ENCODE results near the gene LIN28B.

DNA sequence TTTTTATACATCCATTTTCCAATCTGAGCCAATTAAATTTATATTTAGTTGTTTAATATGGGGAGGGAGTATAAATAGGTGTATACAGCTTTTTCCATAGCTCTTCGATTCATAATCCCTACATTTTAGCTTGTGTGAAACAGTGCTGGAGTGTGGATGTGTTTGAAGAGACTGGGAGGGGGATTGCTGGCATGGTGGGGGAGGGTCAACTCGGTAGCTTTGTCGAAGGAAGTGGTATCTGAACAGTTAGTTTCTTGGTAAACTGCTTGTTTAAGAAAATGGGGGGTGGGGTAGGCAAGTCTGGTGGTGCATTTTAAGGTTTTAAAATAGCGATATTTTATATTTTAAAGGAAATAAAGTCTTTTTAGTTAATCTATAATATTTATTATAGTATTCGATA, 1.4 kb upstream of the LIN28B start:
- TF ChIP-seq, protein P1, sequence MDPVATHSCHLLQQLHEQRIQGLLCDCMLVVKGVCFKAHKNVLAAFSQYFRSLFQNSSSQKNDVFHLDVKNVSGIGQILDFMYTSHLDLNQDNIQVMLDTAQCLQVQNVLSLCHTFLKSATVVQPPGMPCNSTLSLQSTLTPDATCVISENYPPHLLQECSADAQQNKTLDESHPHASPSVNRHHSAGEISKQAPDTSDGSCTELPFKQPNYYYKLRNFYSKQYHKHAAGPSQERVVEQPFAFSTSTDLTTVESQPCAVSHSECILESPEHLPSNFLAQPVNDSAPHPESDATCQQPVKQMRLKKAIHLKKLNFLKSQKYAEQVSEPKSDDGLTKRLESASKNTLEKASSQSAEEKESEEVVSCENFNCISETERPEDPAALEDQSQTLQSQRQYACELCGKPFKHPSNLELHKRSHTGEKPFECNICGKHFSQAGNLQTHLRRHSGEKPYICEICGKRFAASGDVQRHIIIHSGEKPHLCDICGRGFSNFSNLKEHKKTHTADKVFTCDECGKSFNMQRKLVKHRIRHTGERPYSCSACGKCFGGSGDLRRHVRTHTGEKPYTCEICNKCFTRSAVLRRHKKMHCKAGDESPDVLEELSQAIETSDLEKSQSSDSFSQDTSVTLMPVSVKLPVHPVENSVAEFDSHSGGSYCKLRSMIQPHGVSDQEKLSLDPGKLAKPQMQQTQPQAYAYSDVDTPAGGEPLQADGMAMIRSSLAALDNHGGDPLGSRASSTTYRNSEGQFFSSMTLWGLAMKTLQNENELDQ (tag by site-specific recombination; IDR thresholded peaks at IDR 0.05; ENCODE audit: low read depth): no peak
- TF ChIP-seq ZNF558 (tag by site-specific recombination; IDR thresholded peaks at IDR 0.05) (no peak), KLF1 (tag by site-specific recombination; IDR thresholded peaks at IDR 0.05) (no peak), ZSCAN30 (tag by site-specific recombination; IDR thresholded peaks at IDR 0.05) (no peak), YY1 (tag by site-specific recombination; IDR thresholded peaks at IDR 0.05) (no peak), ZNF335 (tag by site-specific recombination; conservative IDR thresholded peaks at IDR 0.05) (no peak), ZBTB48 (tag by site-specific recombination; IDR thresholded peaks at IDR 0.05) (no peak)
- TF ChIP-seq, protein P2, sequence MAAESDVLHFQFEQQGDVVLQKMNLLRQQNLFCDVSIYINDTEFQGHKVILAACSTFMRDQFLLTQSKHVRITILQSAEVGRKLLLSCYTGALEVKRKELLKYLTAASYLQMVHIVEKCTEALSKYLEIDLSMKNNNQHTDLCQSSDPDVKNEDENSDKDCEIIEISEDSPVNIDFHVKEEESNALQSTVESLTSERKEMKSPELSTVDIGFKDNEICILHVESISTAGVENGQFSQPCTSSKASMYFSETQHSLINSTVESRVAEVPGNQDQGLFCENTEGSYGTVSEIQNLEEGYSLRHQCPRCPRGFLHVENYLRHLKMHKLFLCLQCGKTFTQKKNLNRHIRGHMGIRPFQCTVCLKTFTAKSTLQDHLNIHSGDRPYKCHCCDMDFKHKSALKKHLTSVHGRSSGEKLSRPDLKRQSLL (tag by site-specific recombination; IDR thresholded peaks at IDR 0.05): no peak
- TF ChIP-seq, protein P3, sequence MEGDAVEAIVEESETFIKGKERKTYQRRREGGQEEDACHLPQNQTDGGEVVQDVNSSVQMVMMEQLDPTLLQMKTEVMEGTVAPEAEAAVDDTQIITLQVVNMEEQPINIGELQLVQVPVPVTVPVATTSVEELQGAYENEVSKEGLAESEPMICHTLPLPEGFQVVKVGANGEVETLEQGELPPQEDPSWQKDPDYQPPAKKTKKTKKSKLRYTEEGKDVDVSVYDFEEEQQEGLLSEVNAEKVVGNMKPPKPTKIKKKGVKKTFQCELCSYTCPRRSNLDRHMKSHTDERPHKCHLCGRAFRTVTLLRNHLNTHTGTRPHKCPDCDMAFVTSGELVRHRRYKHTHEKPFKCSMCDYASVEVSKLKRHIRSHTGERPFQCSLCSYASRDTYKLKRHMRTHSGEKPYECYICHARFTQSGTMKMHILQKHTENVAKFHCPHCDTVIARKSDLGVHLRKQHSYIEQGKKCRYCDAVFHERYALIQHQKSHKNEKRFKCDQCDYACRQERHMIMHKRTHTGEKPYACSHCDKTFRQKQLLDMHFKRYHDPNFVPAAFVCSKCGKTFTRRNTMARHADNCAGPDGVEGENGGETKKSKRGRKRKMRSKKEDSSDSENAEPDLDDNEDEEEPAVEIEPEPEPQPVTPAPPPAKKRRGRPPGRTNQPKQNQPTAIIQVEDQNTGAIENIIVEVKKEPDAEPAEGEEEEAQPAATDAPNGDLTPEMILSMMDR (tag by site-specific recombination; IDR thresholded peaks at IDR 0.05): no peak

Data from HEK293 (cell line).